ENCODE data around the gene SNX10. TPM values are rescaled to one million over a fixed set of nuclear protein-coding genes. Genes with fewer than 3 reads are reported as not detected.

SNX10 gene
- total and polyA plus RNA-seq, 2 of the 8 experiments (the other 6 are each of a cell fraction or from before 2014, with no cell fraction given): 4.4 to 9.6 TPM

GRCh38 chr7:26423436-26423835, 131.8 kb downstream of the SNX10 start (continued):
- no peak for TF ChIP-seq EZH2 (IDR thresholded peaks at IDR 0.05; ENCODE audit: low read depth, low read length, severe bottlenecking)
- TF ChIP-seq E2F6 (IDR thresholded peaks at IDR 0.05): no peak
- TF ChIP-seq PHF8 (conservative IDR thresholded peaks at IDR 0.05; ENCODE audit: low read depth, low read length): no peak
- TF ChIP-seq CBX5 (IDR thresholded peaks at IDR 0.05; ENCODE audit: low read depth, low read length): no peak
- no peak for TF ChIP-seq TEAD4 (IDR thresholded peaks at IDR 0.05; ENCODE audit: low read depth, low read length)

Other genes with a start within 250 kb of the SNX10 start
- gene NFE2L3, start 139.7 kb upstream of the SNX10 start, total RNA-seq (2021; fragmentation: NEBNext Ultra II Directional; extraction: Animal tissue kit (Norgen Biotek cat#: 25700)): 62.6 and 64.9 TPM in 2 replicates
- 27.6 and 76.5 TPM in 2 replicates for gene NFE2L3, start 139.7 kb upstream of the SNX10 start, polyA plus RNA-seq (2011; rRNA removed)
- gene HNRNPA2B1, start 91.1 kb upstream of the SNX10 start, total RNA-seq (2021; fragmentation: NEBNext Ultra II Directional; extraction: Animal tissue kit (Norgen Biotek cat#: 25700)): 1,232 and 1,255 TPM in 2 replicates
- 194 and 276 TPM in 2 replicates for gene HNRNPA2B1, start 91.1 kb upstream of the SNX10 start, polyA plus RNA-seq (2011; rRNA removed)
- gene CBX3, start 90.1 kb upstream of the SNX10 start, total RNA-seq (2021; fragmentation: NEBNext Ultra II Directional; extraction: Animal tissue kit (Norgen Biotek cat#: 25700)): 252 and 258 TPM in 2 replicates
- 48.7 and 71.3 TPM in 2 replicates for gene CBX3, start 90.1 kb upstream of the SNX10 start, polyA plus RNA-seq (2011; rRNA removed)

All from H1 (cell line).